Measurements from ENCODE around the gene KRT6C. TPM values are rescaled to one million over a fixed set of nuclear protein-coding genes. Genes with fewer than 3 reads are reported as not detected.
"Not testable (repeated sequence)": the region's sequence is repeated elsewhere in the genome, so short reads cannot be mapped to it uniquely, and the experiment has no call there.

KRT6C gene
- total RNA-seq, 4 donors from 2014 or later: not detected

- no peaks in the 10 kb centered on the region for H3K4me1 ChIP-seq
- H3K9me3 ChIP-seq: no peaks in the 10 kb centered on the region
- H3K27ac ChIP-seq: no peak overlapping the region
- H3K4me3 ChIP-seq: no peak overlapping the region
- no peak for DNase-seq
- peaks cover 0 to 7% (median 0%) of the 10 kb centered on the region in 3 donors for H3K27me3 ChIP-seq
- no peaks in the 10 kb centered on the region for H3K36me3 ChIP-seq
- intact Hi-C loops (cut with DNase I; ENCODE audit: low total_unique reads): no loop called here
- no peak for ATAC-seq
- in situ Hi-C loops (cut with MboI; ENCODE audit: low sequenced_read_pairs in 4 of 4): no loop called here
- TF ChIP-seq POLR2A (IDR thresholded peaks at IDR 0.05) (no peak), CTCF (IDR thresholded peaks at IDR 0.05 in 4 of 5, conservative IDR thresholded peaks at IDR 0.05 in 1 of 5) (no peak)
Observed at GRCh38 chr12:52513736-52514135, 40.1 kb upstream of the KRT6C start.

- Histone ChIP-seq H3K4me1 (no peaks in the 10 kb centered on the region), H3K4me3 (no peak overlapping the region), H3K9me3 (no peaks in the 10 kb centered on the region), H3K36me3 (no peaks in the 10 kb centered on the region), H3K27ac (no peak overlapping the region), H3K27me3 (peaks cover 0 to 7% (median 2%) of the 10 kb centered on the region in 3 donors)
- no peak for DNase-seq
- ATAC-seq: no peak
- TF ChIP-seq CTCF (IDR thresholded peaks at IDR 0.05 in 4 of 5, conservative IDR thresholded peaks at IDR 0.05 in 1 of 5) (no peak), POLR2A (IDR thresholded peaks at IDR 0.05) (no peak)
- intact Hi-C loops (cut with DNase I; ENCODE audit: low total_unique reads): no loop called here
- in situ Hi-C loops (cut with MboI; ENCODE audit: low sequenced_read_pairs in 4 of 4): no loop called here
Observed at GRCh38 chr12:52508211-52508610, 34.6 kb upstream of the KRT6C start.

DNA sequence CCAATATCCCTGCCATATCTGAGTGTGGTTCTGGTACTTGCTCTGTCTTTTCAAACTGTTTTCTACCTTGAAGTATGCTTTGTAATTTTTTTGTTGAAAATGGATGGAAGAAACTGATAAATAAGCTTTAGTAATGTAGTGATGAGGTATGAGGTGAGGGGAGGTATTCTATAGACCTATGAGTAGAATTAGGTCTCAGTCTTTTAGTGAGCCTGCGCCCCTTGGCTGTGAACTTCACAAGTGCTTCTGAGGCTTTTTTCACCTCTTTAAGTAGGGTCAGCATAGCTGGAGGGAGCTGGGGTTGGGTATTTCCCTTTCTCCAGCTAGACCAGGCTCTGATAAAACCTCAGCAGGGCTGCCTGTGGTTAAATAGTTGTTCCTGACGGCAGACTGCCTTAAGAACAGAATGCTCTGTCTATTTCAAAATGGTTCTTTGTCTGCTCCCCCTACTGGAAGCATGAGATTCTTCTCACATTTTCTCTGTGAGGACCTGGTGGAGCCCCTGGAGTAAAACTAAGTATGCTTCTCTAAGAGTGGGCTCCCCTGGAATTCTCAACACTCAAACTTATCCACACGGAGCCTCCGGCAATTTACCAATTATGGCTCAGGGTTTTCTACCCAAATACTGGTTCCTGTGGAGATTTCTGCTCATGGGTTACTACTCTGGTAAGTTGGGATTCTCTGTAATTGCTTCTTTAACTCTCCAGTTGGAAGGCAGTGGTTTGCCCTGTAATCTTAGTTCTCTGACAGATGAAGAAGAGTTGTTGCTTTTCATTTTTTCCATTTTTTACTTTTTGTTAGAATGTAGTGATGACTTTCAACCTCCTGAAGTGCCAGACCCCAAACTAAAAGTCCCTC is 33.5 kb upstream of the KRT6C start:
- H3K27me3 ChIP-seq: peaks cover 0 to 7% (median 2%) of the 10 kb centered on the region in 3 donors
- no peaks in the 10 kb centered on the region for H3K4me1 ChIP-seq
- no peak overlapping the region for H3K4me3 ChIP-seq
- in situ Hi-C loops (cut with MboI; ENCODE audit: low sequenced_read_pairs in 4 of 4): no loop called here
- H3K36me3 ChIP-seq: no peaks in the 10 kb centered on the region
- intact Hi-C loops (cut with DNase I; ENCODE audit: low total_unique reads): no loop called here
- DNase-seq (no peak), ATAC-seq (peak in 1 of 2 donors; percentile 44)
- H3K9me3 ChIP-seq: no peaks in the 10 kb centered on the region
- TF ChIP-seq POLR2A (IDR thresholded peaks at IDR 0.05): no peak
- peak in 2 of 5 experiments; percentile 26 to 34 for TF ChIP-seq CTCF (IDR thresholded peaks at IDR 0.05 in 4 of 5, conservative IDR thresholded peaks at IDR 0.05 in 1 of 5)
- H3K27ac ChIP-seq: no peak overlapping the region

DNA sequence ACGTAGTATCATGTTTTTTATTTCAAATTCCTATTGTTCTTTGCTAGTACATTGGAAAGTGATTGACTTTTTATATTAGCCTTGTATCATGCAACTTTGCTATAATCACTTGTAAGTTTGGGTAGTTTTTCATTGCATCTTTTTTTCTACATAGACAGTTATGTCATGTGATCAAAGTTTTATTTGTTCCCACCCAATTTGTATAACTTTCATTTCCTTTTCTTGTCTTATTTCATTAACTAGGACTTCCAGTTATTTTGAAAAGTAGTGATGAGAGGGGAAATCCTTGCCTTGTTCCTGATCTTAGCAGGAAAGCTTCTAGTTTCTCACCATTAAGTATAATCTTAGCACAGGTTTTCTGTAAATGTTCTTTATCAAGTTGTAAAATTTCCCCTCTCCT is 29.3 kb upstream of the KRT6C start:
- no peak for DNase-seq
- in situ Hi-C loops (cut with MboI; ENCODE audit: low sequenced_read_pairs in 4 of 4) (no loop called here), intact Hi-C loops (cut with DNase I; ENCODE audit: low total_unique reads) (no loop called here)
- H3K9me3 ChIP-seq: no peaks in the 10 kb centered on the region
- H3K4me1 ChIP-seq: no peaks in the 10 kb centered on the region
- H3K27ac ChIP-seq: no peak overlapping the region
- TF ChIP-seq POLR2A (IDR thresholded peaks at IDR 0.05): no peak
- H3K4me3 ChIP-seq: no peak overlapping the region
- peaks cover 0 to under 1% (median 0%) of the 10 kb centered on the region in 3 donors for H3K27me3 ChIP-seq
- H3K36me3 ChIP-seq: no peaks in the 10 kb centered on the region
- ATAC-seq: no peak

- ATAC-seq: no peak
- intact Hi-C loops (cut with DNase I; ENCODE audit: low total_unique reads): no loop called here
- DNase-seq: no peak
- TF ChIP-seq POLR2A (IDR thresholded peaks at IDR 0.05) (no peak), CTCF (IDR thresholded peaks at IDR 0.05 in 4 of 5, conservative IDR thresholded peaks at IDR 0.05 in 1 of 5) (no peak)
- H3K27me3 ChIP-seq: peaks cover 0 to 3% (median 0%) of the 10 kb centered on the region in 3 donors
- H3K9me3 ChIP-seq: no peaks in the 10 kb centered on the region
- in situ Hi-C loops (cut with MboI; ENCODE audit: low sequenced_read_pairs in 4 of 4): no loop called here
- no peaks in the 10 kb centered on the region for H3K36me3 ChIP-seq
- no peak overlapping the region for H3K27ac ChIP-seq
- H3K4me3 ChIP-seq: no peak overlapping the region
- no peaks in the 10 kb centered on the region for H3K4me1 ChIP-seq
Observed at GRCh38 chr12:52501490-52501889, 27.9 kb upstream of the KRT6C start.

- H3K4me3 ChIP-seq; H3K36me3 ChIP-seq; H3K27ac ChIP-seq; intact Hi-C loops (cut with DNase I; ENCODE audit: low total_unique reads); H3K27me3 ChIP-seq; H3K4me1 ChIP-seq; H3K9me3 ChIP-seq; in situ Hi-C loops (cut with MboI; ENCODE audit: low sequenced_read_pairs in 4 of 4); ATAC-seq; DNase-seq: not testable (repeated sequence)
Observed at GRCh38 chr12:52500574-52500973, 27.0 kb upstream of the KRT6C start.

Measured in gastrocnemius medialis (tissue), 4 donors.